Measurements from ENCODE around the gene FTH1.

- no peak for TF ChIP-seq FOXK2 (IDR thresholded peaks at IDR 0.05)
- TF ChIP-seq SP1 (IDR thresholded peaks at IDR 0.05) = no peak
- no peak for TF ChIP-seq FOXA1 (IDR thresholded peaks at IDR 0.05)
- no peak for TF ChIP-seq ELF4 (IDR thresholded peaks at IDR 0.05)
- no peak for TF ChIP-seq FOXM1 (IDR thresholded peaks at IDR 0.05; ENCODE audit: borderline replicate concordance)
- no peak for TF ChIP-seq ZNF384 (IDR thresholded peaks at IDR 0.05)
- TF ChIP-seq TARDBP (IDR thresholded peaks at IDR 0.05) = no peak
- TF ChIP-seq SUZ12 (IDR thresholded peaks at IDR 0.05) = no peak
- TF ChIP-seq ARNT (IDR thresholded peaks at IDR 0.05) = no peak
- TF ChIP-seq BHLHE40 (IDR thresholded peaks at IDR 0.05; ENCODE audit: borderline replicate concordance) = no peak
- no peak for TF ChIP-seq CTBP1 (IDR thresholded peaks at IDR 0.05; ENCODE audit: borderline replicate concordance)
- TF ChIP-seq NFRKB (IDR thresholded peaks at IDR 0.05) = no peak
- TF ChIP-seq L3MBTL2 (conservative IDR thresholded peaks at IDR 0.05) = no peak
These were observed 13.5 kb upstream of the FTH1 start for GRCh38 chr11:61980783-61981541.

Data from HEK293T (cell line).